Fibroblast of skin of left biceps (primary cell): ENCODE measurements around the gene HOXA3.

ENCODE experiments used
- DNase-seq, 2 experiments: peaks; one replicate each; pipeline ENCODE4 v3.0.0-alpha.2; 2013; ENCODE audit warnings: low read depth in 2 of 2

Gene HOXA3

DNA sequence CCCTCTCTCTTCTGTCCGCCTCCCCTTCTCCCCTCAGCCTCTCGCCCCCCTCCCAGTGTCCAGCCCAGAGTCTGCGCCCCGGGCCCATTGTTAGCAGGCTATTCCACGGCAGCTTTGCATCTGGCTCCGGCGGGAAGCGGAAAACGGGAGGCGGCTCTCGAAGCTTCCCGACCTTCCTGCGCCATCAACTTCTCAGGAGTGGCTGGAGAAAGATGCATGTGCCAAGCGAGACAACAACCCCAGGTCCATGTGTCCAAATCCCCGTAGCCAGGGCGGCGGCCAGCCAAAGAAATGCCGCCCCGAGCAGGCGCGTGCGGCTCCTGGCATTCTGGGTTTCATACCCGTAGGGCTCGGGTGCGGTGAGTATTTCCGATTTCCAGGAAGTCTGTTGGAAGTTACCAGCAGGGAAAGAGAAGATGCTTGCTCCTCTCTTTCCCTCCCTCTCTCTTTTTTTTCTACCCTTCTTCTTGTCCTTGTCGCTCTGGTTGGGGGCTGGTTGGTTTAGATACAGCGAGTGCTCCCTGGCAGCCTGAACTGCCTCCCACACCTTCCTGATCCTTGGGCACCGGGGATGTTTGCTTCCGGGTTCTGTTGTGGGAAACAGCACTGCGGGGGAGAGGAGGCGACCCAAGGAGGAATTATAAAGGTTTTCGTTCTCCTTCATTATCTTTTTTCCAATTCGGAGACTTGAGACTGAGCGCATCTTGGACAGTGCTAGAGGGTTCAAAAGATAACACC lies 48.7 kb downstream of the HOXA3 start:
- no peak for DNase-seq

DNA sequence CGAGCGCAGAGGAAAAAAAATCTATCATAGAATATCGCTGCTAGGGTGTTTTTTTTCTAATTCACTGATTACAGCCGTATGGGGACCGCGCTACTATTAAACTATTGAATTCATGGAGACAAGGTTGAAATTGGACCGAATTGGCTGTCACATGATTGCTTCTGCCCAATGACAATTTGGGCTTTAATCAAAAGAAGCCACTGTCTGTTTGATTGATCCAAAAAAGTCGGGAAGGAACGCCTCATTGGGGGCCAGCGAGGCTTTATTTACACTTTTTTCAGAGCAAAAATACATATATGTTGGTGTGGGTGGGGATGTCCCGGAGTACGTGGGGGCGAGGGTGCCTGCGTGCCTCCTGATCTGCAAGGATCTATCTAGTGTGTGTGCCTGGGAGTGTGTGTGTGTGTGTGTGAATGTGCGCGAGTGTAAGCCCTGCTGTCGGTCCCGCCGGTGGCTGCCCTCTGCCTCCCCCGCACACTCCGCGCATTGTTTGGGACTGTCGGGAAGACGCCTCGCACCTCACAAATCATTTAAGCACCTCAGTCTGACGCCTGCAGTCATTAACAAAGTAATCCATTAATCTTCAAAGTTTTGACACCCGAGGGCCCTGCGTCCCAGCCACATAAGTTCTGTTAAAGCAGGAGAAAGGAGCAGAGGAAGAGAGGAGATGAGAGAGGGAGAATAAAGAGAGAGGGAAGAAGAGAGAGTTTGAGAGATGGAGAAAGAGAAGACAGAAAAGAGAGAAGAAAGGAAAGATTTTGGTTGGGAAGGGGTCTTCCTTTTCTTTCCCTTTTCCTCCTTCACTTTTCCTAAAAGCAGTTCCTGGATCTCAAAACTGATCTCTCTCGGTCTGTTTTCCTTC lies 49.6 kb downstream of the HOXA3 start, which contains the start of gene HOXA2:
Gene HOXA2 (minus strand): TSS at position 103 of the 862 bp plus-strand sequence. CDS start 183 bp downstream, outside the sequence.
- no peak for DNase-seq

- DNase-seq: no peak
Measured at GRCh38 chr7:27101957-27102580, 50.3 kb downstream of the HOXA3 start.

GRCh38 chr7:27101171-27101956 lies 51.0 kb downstream of the HOXA3 start:
- DNase-seq: no peak

- DNase-seq: no peak
Measured at GRCh38 chr7:27100694-27101170, 51.7 kb downstream of the HOXA3 start.

GRCh38 chr7:27099453-27100370 lies 52.7 kb downstream of the HOXA3 start:
- no peak for DNase-seq

- peak; percentile 21 to 25 for DNase-seq
Measured at GRCh38 chr7:27098578-27099451, 53.6 kb downstream of the HOXA3 start.

- no peak for DNase-seq
Measured at GRCh38 chr7:27097686-27098577, 54.5 kb downstream of the HOXA3 start.

DNA sequence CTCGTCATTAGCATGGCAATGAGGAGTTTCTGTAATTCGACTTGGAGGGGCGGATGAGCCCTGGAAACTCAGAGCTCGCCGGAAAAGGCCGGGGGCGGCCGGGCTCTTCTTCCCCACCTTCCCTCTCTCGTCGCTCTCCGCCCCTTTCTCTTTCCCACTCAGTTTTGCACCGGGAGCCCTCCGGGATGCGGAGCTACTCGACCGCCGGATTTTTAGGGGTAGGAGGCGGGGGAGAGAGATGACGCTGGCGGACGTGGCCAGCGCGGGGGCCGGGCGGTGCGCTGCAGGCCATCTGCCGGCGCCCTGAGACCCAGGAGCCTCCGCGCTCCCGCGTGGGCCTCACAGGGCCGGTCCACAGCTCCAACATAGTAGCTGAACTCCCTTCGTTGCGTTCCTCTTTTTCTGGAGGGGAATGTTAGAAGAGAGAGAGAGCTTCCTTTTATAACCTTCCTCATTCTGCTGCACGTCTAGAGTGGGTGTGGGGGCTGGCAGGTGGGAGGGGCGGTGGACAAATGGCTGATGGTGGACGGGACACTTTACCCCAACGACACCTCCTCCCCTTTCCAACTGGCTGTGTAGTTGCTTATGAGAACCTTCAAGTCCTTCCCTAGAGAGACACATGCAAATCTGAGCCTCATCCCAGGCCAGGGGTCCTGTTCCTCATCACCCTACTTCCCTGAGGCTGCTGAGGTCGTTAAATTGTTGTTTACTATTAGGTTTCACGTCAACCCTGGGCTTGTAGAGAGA lies 55.4 kb downstream of the HOXA3 start:
- DNase-seq: no peak

DNA sequence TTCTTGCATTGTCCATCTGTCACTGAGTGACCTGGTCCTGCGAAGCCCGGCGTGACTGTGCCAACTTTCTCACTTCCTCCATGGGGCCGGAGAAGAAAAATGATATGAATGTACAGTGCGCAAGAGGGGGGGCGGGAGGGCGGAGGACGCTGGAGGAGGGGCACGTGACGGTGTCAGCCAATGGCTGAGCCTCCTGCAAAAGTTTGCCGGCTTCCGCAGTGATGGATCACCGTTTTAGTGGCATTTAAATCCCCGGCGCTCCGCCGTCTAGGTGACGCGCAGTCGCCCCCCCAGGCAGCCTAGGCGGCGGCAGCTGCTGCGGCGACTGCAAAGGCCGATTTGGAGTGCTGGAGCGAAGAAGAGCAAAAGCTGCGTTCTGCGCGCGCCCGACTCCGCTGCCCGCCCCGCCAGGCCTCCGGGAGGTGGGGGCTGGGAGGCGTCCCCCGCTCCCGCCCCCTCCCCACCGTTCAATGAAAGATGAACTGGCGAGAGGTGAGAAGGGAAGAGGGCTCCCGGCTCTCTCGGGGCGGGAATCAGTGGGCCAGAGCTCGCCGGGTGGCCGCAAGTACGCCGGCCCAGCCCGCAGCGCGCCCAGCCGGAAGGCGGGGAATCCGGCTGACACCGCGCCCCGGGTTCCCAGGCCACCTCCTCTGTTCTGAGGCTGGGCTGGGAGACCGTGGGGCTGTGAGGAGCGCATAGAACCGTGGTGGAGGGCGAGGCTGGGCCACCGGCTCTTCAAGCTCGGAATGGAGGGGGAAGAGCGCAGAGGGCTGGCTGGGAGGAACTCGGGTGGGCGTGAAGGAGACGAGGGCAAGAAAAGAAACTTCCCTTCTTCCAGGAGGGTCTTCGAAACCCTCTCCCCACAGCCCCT lies 56.3 kb downstream of the HOXA3 start, which contains the start of gene HOXA1:
Gene HOXA1 (minus strand): TSS at position 104 of the 871 bp plus-strand sequence. CDS start 88 bp downstream, at position 16.
- peak; percentile 51 to 58 for DNase-seq

- DNase-seq: no peak
Measured at GRCh38 chr7:27095050-27095896, 57.1 kb downstream of the HOXA3 start.

- DNase-seq: no peak
Measured at GRCh38 chr7:27094304-27095049, 57.9 kb downstream of the HOXA3 start.

DNA sequence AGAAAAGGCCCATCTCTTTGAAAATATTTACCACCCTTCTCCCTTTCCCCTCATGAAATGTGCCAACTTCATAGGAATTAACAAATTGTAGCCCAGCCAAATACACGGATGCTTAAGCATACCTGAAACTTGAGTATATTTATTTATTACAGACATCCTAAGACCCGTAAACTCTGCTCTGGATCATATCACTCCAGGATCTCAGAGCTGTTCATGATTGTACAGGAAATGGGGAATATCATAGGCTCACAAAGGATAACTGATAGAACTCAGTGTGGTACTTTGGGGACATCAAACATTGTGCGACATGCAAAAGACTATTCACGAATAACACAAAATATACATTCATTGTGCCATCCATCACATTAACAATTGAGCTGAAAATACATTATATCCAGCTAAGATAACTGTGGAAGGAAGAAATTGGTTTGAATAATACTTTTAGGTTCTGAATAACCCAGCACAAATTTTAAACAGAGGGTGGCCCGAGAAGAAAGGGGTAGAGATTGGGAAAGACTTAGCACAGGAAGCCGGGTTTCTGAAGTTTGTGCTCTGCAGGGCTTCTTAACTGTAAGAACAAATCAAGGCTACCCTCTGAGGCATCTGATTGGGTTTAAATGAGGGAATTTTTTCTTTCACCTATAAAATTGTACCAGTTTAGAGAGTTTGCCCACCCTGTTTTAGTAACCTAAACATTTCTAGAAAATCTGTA lies 59.0 kb downstream of the HOXA3 start:
- no peak for DNase-seq

DNA sequence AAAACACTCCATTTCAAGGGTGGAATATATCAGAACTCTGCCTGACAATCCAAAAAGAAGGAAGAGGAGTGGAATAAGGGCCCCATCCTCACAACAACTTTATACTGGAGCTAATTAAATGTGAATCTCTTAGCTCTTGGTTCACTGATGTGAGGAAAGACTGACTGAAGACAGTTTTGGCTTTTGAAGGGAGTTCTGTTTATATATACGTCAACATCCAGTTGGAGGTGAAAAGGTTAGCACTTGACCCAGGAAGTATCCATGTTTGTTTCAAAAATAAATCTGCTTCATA lies 59.6 kb downstream of the HOXA3 start:
- DNase-seq: no peak
